NCI-H1436 treated with DMSO at 0.1 percent for 48 hours (cell line): Measurements from ENCODE around the gene KRT6A.

Experiments
- DNase-seq: peaks from one replicate; lab custom pipeline; 2025; lab: John Stamatoyannopoulos, UW

Gene KRT6A

DNA sequence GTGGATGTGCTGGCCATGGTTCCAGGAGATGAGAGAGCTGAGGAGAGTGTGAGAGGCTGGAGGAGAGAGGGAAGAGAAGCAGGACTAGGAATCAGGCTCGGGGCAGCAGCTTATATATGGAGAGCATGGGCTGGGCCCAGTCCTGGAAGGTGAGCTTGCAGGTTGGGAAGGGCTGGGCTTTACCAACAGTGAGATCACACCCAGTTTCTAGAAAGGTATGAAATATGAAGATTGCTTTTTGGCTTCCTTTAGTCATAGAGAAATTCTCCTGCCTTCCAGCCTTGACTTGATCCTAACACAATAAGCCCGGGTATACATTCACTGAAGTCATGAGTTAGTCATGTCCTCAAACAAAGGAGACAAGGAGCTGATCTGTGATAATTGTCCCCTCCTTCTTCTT is at the start of gene KRT6A:
TSS of gene KRT6A (minus strand) at position 86 of the 400 bp plus-strand sequence. CDS start at position 17, 69 bp downstream.
- DNase-seq: no peak

DNA sequence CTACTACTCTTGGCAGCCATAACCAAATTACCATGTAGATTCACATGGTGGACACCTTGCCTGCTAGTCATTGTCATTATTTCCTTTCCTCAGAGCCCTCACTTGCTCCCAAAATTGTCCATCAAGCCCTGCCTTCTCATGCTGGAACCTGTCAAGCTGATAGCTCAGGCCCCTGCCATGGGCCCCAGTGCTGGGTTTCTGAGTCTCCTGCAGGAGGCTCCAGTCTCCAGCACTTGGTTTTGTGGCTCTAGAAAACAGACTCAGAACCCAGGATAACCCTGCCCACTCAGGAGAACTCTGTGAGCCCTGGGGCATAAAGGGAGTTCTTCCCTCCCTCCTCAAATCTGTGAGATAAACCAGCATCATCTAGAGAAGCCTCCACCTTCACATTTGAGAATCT is 49.1 kb upstream of the KRT6A start:
- no peak for DNase-seq

DNA sequence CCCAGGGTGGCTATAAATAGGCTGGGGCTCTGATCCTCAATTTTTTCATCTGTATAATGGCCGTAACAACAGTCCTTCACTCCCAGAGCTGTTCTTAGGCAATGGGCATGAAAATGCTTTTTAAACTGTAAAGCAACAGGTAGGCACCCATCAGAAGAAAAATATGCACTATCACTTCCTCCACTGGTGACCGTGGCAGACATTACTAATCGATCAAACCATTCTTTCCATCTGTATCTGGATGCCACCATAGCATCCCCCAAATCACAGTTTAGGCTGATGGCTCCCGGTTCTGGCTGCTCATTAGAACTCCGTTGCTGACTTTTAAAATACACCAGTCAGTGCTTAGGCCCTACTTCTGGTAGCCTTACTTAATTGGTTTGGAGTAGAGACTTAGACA is 48.7 kb upstream of the KRT6A start:
- no peak for DNase-seq

DNA sequence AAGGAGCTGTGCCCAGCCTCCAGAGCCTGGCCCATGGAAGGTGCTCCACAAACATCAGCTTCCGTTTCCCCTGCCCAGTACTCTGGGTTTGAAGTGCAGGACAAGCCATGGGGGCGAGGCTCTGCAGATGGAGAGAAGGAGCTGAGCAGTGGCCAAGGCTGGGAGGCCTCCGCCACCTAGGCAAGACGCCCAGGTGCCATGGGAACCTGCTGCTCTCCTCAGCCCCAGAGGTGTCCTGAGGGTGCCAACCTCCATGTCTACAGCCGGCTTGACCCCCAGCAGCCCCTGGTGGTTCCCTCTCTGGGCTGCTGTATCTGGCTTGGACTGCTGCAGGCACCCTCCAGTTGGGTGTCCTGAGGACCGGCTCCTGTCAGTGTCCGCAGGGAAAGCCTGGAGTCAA is 47.5 kb upstream of the KRT6A start:
- DNase-seq: no peak

DNA sequence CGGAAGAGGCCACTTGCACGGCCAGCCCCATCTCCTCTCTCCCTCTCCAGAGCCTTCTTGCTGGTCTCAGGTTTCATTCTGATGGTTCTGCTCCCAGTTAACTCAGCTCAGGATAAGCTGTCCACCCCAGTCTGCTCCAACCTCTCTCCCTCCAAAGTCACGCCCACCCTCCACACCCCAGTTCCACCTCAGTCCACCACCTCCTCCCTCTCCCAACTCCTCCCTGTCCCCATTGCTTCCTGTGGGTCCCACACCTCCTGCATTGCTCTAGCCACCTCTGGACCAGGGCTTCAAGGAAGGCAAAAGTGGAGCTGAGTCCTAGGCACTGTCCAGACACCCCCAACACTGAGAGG is 46.7 kb upstream of the KRT6A start:
- no peak for DNase-seq

DNA sequence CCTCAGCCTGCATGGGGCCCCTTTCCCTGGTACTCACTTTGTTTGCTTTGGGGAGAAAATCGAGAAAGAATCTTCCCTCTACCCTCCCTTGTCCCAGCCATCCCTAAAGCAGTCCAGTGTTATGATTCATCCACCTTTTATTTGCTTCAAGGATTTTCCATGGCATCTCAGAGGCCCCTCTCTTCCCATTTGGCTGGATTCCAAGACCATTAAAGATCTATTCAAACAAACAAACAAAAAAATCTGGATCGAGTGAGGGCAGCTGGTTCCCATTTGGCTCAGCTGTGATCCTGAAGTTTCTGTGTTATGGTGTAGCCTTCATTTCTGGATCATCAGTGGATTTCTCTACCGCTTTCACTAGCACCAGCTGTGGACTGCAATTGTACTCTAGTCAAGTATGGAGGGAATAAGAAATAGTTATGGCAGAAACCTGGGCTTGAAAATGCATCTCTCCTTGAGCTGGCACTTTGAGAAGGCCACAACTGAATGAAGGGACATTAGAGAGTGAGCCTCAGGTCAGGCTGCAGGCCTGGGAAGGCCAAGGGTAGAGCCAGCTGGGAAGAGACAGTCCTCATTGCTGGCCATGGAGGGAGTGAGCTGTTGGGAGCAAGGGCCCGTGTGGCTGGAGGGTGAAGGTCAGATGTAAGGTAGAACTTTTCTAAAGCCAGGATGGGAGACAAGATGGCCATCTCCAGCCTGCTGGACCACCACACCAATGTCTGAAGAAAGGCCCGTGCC is 46.2 kb upstream of the KRT6A start:
- no peak for DNase-seq

DNA sequence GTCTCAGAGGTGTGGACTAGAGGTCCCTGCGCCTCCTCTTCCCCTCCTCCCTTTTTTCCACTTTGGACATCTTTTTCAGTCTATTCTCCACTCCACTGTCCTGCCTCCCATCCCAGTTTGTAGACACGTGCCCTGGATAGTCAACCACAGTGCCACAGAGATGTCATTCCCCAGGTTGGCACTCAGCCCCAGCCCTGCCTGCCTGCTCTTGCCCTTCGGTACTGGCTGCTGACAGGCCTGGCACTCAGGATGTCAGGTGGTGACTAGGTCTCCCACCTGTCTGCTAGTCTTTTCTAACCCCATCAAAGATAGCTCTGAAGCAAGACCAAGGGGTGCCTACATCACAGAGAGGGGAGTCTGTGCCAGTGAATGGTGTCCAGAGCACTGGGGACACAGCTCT is 44.0 kb upstream of the KRT6A start:
- DNase-seq: no peak

DNA sequence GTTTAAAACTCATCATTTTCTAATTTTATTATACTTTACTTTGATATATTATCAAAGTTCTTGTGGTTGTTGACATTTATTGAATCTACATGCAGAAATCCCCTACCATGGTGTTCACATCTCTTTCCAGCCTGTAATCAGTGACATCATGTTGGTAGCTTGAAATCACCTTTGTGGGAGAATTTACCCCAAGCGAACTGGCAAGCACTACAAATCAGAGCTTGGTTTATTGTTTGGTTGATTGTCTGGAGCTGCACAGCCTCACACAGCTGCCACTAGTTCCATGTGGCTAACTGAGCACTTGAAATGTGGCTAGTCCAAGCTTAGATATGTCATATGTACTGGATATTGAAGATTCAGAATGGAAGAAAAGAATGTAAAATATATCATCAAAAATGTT is 42.5 kb upstream of the KRT6A start:
- no peak for DNase-seq

DNA sequence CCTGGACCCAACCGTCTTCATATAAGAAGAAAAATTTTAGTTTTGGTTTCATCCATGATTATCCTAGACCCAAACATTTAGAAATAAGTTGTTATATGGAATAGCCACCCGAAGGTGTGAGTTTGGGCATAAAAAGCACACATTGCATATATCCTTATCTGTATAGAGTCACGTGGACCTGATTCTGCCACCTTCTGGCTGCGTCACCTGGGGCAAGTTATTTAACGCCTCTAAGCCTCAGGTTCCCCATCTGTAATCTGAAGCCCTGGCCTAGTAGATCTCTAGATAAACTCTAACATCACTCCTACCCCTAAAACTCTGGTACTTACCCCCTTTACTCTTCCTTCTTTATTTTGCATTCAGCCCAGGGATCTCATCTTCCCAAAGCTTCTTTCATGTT is 41.4 kb upstream of the KRT6A start:
- DNase-seq: no peak

DNA sequence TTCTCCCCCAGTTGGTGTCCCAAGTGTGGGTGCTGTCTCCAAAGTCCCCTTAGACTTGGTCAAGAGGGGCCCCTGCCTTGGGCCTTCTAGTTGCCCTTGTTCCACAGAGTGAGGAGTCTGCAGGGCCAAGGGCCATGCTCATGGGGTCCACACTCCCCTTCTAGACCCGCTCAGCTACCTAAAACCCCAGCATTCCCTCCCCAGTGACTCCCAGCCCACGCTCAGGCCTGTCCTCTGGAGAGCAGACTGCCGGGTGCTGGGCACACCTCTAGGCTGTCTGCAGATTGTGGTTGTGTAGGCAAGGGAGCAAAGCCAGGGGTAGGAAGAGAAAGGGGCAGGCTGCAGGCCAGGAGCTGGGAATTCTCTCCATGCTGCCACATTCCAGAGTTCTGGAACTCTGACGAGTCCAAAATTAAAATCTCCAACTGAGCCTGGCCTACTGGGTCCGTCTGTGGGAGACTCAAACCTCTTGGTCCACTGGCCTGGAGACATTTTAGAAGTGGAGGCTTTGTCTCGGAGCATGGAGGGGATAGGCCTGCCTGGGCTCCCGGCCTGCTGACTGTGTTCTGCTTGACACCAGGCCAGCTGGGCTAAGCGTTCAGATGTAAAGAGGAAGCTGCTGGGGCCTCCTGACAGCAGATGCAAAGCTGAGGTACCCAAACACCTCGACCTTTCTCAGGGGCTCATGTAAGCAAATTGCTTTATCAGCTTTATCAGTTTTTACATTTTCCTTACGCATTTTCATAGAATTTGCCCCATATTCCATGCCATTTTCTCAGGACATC is 40.8 kb upstream of the KRT6A start:
- DNase-seq: no peak

DNA sequence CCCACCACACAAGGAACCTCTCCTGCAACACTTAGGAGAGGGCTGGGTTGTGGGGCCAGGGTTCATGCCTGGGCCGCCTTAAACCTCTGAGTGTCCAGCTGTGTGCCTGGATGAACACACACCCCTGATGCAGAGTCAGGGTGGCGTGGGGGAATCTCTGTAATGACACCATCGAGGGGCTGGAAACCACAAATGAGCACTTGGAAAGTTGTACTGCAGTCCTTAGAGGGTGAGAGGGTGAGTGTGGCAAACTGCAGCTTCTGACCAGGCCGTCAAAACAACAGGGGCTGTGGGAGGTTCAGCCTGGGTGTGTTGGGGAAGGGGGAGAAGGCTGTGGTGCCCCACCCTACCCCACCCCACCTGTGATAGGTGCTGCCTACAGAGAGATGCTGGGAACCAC is 39.6 kb upstream of the KRT6A start:
- DNase-seq: no peak

DNA sequence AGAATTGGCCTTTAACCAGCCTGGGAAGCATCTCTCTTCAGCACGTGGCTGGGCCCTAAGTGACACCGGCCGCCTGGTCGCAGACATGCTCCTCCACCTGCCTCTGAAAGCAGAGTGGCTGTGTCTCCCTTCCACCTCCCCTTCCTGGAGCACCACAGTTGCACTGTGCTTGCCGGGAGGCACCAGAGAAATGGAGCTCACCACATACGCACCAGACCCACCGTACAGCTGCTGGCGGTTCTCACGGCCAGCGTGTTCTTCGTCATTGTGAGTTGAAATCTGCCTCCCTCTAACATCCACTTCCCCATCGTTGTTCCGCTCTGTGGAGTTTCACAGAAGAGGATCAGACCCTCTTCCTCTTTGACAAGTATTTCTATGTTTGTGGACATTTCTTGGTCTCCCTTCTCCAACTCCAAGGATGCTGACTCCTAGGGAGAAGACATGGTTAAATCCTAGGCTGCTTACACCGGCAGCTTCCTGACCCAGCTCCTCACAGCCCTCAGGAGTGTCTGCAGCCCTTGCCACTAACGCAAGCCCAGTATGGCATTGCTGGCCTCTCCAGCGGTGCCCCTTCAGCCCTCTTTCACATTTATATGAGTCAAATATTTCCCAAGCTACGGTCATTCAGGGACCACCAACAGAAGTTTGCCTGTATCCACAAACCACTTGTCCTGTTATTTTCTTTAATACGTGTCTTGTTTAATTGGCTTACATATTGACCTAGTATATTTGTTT is 38.7 kb upstream of the KRT6A start:
- DNase-seq: no peak

DNA sequence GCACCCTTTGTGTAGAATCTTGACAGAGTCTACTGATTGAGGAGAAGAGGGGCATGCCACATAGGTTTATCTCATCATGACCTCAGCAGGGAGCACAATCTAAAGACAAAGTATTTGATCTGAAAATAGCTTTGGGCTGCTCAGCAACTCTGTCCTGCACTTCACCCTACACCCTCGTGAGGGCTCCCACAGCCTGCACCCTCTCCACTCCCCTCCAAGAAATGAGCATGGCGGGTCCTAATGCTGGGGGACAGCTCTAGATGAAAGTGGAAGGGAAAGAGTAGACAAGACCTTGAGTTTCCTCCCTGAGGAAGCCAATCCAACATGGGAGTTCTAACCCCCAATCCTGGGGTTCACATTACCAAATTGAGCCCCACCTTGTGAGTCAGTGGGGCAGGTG is 37.8 kb upstream of the KRT6A start:
- DNase-seq: no peak

DNA sequence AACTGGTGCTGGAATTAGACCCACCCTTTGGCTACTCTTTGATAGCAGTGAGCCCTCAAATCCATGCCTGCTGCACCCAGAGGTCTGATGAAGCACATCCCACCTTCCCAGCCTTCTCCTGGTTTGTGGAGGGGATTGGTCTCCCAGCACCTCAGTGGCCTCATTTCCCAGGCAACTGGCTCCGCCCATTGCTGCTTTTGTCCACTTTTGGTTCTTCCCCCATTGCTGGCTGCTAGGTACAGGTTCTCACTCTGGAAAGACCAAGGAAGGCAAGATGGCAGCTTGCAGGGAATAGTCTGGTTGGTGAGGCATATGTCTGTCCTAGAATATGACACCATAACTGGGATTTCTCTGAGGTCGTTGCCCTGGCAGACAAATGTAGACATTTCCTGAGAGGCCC is 37.3 kb upstream of the KRT6A start:
- DNase-seq: no peak

DNA sequence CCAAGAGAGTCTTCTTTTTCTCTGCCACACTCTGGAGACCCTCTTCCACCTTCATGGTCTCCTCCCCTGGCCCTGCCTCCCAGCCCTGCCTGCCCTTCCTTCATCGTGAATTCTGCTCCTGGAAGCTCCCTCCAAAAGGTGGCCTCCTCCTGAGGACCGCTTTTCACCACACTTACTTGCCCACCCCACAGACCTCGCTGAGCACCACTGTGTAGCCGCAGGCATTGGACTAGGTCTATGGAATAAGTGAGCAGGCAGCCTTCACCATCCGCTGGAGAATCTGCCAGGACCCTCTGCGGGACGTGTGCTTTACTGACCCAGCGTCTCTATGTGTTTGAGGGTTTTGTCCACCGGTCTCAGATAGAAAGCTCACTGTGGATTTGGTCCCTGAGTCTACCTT is 36.8 kb upstream of the KRT6A start:
- DNase-seq: no peak

DNA sequence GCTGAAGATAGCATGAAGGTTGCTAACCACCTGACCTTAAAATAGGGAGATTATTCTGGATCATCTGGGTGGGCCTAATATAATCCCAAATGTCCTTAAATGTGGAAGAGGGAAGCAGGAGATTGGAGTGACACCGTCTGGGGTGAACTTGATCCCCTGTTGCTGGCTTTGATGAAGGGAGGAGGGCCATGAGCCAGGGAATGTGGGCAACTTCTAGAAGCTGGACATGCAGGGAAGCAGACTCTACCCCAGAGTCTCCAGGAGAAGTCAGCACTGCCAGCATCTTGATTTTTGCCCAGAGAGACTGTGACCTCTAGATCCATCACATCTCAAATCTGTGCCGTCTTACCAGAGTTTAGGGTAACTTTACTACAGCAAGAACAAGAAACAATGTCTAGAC is 36.4 kb upstream of the KRT6A start:
- no peak for DNase-seq

DNA sequence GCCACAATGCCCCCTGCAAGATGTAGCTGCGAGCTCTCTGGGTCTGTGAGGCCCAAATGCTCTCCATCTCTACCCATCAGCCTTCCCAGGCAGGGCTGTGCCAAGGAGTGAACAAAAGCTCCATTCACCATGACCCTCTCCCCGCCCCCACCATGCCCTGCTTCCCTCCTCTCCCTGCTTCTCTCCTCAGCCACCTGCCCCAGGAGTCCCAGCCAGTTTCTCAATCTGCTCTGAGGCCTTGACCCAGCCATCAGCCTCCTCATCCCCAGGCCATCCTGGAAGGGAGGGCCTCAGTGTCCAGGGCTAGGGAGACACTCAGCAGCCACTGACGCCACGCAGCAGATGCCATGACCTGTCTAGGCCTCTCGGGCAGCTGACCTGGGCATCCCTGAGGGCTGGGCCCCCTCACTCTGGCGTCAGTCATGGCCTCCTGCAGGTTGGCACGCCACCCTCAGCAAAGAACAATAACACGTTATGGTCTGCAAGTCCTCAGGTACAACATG is 35.6 kb upstream of the KRT6A start:
- DNase-seq: no peak

DNA sequence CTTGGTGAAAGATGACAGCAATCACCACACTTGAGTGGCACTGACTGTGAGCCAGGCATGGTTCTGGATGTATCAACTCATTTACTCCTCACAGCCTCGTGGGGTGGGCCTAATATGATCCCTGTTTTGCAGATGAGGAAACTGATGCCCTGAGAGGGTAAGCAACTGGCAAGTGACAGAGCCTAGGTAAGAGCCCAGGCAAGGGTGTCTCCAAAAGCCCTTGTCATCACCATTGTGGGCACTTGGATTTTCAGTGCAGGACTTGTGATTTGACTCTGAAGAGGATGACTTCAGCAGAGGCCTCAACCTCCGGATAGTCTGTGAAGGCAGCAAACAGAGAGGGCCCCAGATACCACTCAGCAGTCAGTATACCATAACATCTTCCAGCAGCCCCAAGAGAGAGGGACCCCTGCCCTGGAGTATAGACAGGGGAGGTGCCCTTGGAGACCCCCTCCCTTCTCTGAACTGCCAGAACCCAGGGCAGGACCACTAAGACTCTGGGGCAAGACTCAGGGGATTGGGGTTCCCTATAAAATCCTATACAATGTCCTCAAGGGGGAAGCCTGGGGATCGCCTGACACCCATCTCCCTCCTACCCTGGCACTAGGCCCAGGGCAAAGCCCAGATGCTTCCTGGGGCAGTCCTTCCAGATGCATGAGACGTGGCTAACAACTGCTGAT is 34.2 kb upstream of the KRT6A start:
- DNase-seq: no peak

DNA sequence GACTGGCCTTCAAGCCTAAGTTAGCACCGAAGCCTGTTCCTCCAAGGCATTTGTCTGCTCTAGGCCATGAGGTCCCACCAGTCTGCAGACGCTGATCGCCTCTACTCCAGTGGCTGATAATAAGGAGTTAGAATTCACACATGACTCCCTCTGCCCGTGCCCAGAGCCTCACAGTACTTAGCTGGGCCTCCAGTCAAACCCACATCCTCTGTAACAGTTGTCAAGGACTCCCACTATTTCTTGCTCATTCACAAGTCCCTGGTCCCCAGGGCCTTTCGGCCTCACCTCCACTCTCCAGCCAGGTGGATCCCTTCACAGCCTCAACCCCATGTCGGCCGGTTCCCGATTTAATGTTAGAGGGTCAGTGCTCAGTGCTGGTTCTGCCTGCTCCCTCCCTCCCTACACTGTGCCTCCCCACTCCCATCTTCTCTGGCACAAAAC is 33.5 kb upstream of the KRT6A start:
- no peak for DNase-seq

DNA sequence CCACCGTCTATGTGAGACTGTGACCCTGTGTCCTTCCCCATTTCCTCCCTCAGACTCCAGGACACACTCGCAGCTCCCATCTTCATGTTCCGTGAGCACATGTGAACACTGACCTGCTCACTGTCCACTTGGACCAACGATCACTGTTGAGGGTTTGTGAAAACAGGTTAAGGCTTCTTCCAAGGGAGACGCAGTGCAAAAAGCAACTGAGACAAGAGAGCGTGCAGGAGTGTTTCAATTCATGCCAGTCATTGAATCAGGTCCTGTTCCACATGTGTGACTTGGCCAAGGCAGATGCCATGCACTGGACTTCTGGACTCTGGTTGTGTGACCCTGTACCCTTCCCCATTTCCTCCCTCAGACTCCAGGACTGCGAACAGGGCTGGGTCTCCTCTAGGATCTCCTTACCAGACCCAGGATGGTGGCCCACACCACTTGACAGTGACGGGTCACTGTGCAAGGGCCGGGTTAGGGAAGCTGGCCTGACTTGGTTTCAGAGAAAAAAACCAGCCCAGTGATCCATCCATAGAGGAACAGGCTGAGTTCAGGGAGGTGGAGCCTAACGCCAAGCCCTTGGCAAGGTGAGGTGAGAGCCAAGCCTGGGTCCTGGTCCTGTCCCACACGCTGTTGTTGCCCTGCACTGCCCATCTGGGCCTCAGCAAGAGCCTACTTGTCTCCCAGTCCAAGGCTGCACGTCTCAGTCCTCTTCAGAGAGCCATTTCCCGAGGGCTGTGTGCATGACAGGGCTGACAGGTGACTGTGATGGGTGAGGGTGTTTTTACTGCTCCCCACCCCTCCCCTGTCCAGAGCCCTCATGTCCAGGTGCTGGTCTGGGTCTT is 32.8 kb upstream of the KRT6A start:
- no peak for DNase-seq

DNA sequence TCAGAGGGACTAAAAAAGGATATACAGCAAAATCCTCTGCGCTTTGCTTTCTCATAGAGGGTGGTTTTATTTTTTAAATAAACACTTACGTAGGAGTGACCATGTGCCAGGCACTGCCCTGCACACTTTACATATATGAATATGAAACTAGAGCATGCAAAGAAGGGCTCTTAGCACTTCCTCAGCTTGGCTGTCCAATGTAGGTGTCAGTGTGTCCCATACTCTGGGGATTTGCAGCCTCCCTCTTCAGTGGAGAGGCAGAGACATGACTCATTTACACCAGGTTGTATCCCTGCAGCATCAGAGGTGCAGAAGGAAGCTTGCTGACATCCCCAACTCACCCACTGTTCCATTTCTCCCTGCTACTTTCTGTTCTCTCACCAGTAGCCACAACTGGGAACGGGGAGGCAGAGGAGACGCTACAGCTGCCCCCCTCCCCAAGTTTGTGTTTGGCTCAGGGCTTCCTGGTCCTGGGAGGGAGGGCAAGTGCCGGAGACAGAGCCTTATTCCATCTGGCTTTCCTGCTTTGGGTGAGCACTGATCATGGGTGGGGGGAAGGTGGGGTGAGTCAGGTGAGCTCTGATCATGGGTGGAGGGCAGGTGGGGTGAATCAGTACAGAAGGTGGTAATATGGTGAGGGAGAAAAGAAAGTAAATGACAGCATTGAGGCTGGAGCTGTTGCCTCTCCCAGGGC is 32.0 kb upstream of the KRT6A start:
- DNase-seq: no peak
